ENCODE data around the gene PAX8. TPM values are rescaled to one million over a fixed set of nuclear protein-coding genes. Genes with fewer than 3 reads are reported as not detected.

Gene PAX8
- total RNA-seq, 1 experiment from 2014 or later = 1.5 TPM

DNA sequence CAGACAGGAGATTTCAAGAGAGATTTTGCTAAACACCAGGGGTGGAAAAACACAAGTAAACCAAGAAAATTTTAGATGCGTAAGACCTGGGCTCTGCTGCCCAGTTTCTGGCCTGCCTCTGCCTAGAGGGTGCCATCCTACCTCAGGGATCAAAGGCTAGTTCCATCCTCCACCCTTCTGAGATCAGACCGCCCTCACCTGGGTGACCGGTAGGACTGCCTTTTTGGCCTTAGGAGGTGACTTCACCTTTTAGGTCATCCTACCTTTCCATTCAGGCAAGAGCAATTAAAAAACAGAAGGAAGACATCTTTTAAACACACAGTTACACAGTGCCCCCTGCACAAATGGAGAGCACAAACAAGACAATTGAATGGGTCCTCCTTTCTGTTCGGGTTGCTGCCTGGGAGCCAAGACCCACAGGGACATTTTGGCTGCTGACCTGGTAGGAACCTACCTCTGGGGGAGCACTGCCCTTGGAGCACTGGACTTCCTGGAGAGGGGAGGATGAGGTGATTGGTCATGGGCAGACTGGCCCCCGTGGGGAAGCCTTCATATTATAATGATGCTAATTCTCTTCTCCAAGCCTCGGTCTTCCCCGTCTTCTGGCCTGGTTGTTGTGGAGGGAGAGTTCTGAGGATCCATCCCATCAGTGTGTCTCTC lies 101.9 kb downstream of the PAX8 start:
- Histone ChIP-seq H3K27me3 (ENCODE audit: low read length) (no peaks in the 10 kb centered on the region), H3K9me2 (replicated peaks; ENCODE audit: insufficient read depth, low read length) (no peaks in the 10 kb centered on the region), H4K20me1 (ENCODE audit: insufficient read depth, low read depth, low read length) (peaks cover 13% of the 10 kb centered on the region; the same call in 1 of the 2 replicates), H3K4me2 (ENCODE audit: low read depth, low read length, poor library complexity, severe bottlenecking) (peak overlapping the region; percentile 80), H2AFZ (ENCODE audit: low read length) (no peak overlapping the region), H3K4me1 (ENCODE audit: low read length) (peaks cover 24% of the 10 kb centered on the region), H3K4me3 (ENCODE audit: low read length) (no peak overlapping the region), H3K36me3 (ENCODE audit: insufficient read depth, low read length) (peaks cover 9% of the 10 kb centered on the region; the same call in 1 of the 2 replicates), H3K9me3 (ENCODE audit: low read length) (no peaks in the 10 kb centered on the region), H3K79me2 (ENCODE audit: low read length) (peaks cover 77% of the 10 kb centered on the region), H3K27ac (ENCODE audit: low read length) (peak overlapping the region; percentile 78; the same call in 1 of the 2 replicates), H3K9ac (ENCODE audit: low read length) (peak overlapping the region; percentile 93; the same call in 1 of the 2 replicates)
- no peak for DNase-seq

DNA sequence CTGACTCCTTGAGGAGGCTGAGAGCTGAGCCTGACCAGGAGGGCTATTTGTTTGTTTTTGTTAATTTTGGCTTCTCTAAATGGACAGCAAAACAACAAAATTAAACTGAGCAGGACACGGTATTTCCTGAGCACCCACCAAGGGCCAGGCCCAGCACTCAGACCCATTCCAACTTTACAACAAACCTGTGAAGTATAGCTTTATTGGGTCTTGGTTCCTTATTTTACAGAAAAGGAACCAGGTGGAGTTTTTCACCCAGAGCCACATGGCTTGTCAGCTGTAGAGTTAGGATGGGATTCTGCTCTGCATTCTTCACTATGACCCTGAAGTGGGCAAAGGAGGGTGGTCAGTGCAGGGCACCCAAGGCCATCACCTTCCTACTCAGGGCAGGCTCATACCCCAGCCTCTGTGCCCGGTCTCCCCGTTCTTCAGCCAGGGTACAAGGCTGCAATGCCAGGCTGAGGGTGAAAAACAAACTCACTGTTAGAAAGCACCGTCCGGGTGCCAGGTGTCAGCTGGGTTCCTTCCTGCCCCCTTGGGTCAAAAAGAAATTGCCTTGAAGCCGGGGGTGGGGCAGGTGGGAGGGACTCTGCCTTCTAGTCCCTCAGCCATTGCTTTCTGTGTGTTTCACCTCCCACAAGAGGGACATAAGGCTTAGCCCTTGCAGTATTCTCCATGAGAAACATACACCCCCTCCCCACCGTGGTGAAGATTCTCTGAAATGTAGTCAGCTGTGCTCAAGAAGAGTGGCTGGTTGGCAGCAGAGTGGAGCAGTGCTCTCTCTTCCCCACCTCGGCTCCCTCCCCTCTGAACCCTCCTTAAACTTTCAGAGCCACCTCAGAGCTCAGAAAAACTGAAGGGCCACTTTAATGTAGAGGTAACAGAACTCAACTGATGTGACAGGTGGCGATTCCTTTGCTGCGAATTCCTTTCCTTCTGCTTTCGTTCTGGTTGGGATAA lies 102.7 kb downstream of the PAX8 start:
- Histone ChIP-seq H3K79me2 (ENCODE audit: low read length) (peaks cover 70% of the 10 kb centered on the region), H3K4me2 (ENCODE audit: low read depth, low read length, poor library complexity, severe bottlenecking) (peak overlapping the region; percentile 80), H4K20me1 (ENCODE audit: insufficient read depth, low read depth, low read length) (peaks cover 13% of the 10 kb centered on the region; the same call in 1 of the 2 replicates), H3K27ac (ENCODE audit: low read length) (peak overlapping the region; percentile 78), H3K36me3 (ENCODE audit: insufficient read depth, low read length) (peaks cover 9% of the 10 kb centered on the region; the same call in 1 of the 2 replicates), H3K4me3 (ENCODE audit: low read length) (peak overlapping the region; percentile 92), H3K27me3 (ENCODE audit: low read length) (no peaks in the 10 kb centered on the region), H3K9ac (ENCODE audit: low read length) (peak overlapping the region; percentile 93), H3K9me3 (ENCODE audit: low read length) (no peaks in the 10 kb centered on the region), H3K4me1 (ENCODE audit: low read length) (peaks cover 24% of the 10 kb centered on the region), H2AFZ (ENCODE audit: low read length) (no peak overlapping the region), H3K9me2 (replicated peaks; ENCODE audit: insufficient read depth, low read length) (no peaks in the 10 kb centered on the region)
- DNase-seq = peak; percentile 56

DNA sequence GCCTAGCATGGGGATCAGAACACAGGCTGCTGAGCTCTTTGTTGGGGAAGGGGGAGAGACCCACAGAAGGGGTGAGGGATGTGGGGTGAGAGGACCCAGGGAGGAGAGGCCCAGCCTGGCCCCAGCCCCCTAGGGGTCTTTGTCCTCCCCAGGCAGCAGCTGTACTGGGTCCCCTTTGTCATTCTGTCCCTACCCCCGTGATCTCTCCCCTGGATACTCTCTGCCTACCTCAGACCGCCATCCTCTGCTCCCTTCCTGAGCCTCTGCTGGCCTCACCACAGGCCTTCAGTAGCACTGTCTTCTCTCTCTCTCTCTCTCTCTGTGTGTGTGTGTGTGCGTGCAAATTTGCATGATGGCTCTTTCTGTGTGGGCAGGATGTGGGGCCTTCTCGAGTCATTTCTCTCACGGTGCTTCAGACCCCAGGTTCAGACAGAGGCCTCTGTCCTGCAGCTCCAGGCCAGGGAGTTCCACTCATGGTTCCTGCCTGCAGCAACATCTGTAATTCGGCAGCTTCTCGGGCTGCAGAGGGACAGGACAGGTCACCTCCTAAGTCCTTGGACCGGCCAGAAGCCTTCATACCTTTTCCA lies 103.6 kb downstream of the PAX8 start:
- H3K9me3 ChIP-seq (ENCODE audit: low read length) = no peaks in the 10 kb centered on the region
- H3K9me2 ChIP-seq (replicated peaks; ENCODE audit: insufficient read depth, low read length) = no peaks in the 10 kb centered on the region
- H3K4me3 ChIP-seq (ENCODE audit: low read length) = peak overlapping the region; percentile 92
- H2AFZ ChIP-seq (ENCODE audit: low read length) = no peak overlapping the region
- H3K4me2 ChIP-seq (ENCODE audit: low read depth, low read length, poor library complexity, severe bottlenecking) = peak overlapping the region; percentile 80
- H3K79me2 ChIP-seq (ENCODE audit: low read length) = peaks cover 63% of the 10 kb centered on the region
- H3K4me1 ChIP-seq (ENCODE audit: low read length) = peaks cover 24% of the 10 kb centered on the region
- no peaks in the 10 kb centered on the region for H3K27me3 ChIP-seq (ENCODE audit: low read length)
- peak; percentile 92 for DNase-seq
- H3K9ac ChIP-seq (ENCODE audit: low read length) = peak overlapping the region; percentile 93
- peaks cover 9% of the 10 kb centered on the region; the same call in 1 of the 2 replicates for H3K36me3 ChIP-seq (ENCODE audit: insufficient read depth, low read length)
- H3K27ac ChIP-seq (ENCODE audit: low read length) = peak overlapping the region; percentile 78
- peaks cover 13% of the 10 kb centered on the region; the same call in 1 of the 2 replicates for H4K20me1 ChIP-seq (ENCODE audit: insufficient read depth, low read depth, low read length)

DNA sequence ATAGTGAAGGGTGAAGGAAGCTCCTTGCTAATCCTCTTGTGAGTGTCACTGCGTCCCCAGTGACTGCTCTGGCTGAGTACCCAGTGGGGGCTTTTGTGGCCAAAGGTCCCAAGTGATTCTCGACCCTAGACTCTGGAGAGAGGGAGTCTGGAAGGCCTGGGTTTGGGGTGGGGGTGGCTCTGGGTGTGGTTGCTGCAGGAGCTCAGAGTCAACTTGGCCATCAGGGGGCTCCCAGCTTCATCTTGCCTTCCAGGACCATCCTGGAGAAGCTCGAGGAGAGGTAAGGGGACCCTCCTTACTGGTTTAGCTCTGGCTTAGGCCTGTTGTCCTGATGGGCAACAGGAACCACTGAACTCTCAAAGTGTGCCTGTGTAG lies 104.4 kb downstream of the PAX8 start:
- no peaks in the 10 kb centered on the region for H3K27me3 ChIP-seq (ENCODE audit: low read length)
- peaks cover 9% of the 10 kb centered on the region; the same call in 1 of the 2 replicates for H3K36me3 ChIP-seq (ENCODE audit: insufficient read depth, low read length)
- peak overlapping the region; percentile 80 for H3K4me2 ChIP-seq (ENCODE audit: low read depth, low read length, poor library complexity, severe bottlenecking)
- no peaks in the 10 kb centered on the region for H3K9me2 ChIP-seq (replicated peaks; ENCODE audit: insufficient read depth, low read length)
- H3K4me3 ChIP-seq (ENCODE audit: low read length) = peak overlapping the region; percentile 92
- peaks cover 13% of the 10 kb centered on the region; the same call in 1 of the 2 replicates for H4K20me1 ChIP-seq (ENCODE audit: insufficient read depth, low read depth, low read length)
- peak overlapping the region; percentile 93 for H3K9ac ChIP-seq (ENCODE audit: low read length)
- H3K27ac ChIP-seq (ENCODE audit: low read length) = peak overlapping the region; percentile 78
- H3K79me2 ChIP-seq (ENCODE audit: low read length) = peaks cover 56% of the 10 kb centered on the region
- no peaks in the 10 kb centered on the region for H3K9me3 ChIP-seq (ENCODE audit: low read length)
- DNase-seq = peak; percentile 64
- H3K4me1 ChIP-seq (ENCODE audit: low read length) = peaks cover 24% of the 10 kb centered on the region
- peak overlapping the region; percentile 3; the same call in 1 of the 2 replicates for H2AFZ ChIP-seq (ENCODE audit: low read length)

DNA sequence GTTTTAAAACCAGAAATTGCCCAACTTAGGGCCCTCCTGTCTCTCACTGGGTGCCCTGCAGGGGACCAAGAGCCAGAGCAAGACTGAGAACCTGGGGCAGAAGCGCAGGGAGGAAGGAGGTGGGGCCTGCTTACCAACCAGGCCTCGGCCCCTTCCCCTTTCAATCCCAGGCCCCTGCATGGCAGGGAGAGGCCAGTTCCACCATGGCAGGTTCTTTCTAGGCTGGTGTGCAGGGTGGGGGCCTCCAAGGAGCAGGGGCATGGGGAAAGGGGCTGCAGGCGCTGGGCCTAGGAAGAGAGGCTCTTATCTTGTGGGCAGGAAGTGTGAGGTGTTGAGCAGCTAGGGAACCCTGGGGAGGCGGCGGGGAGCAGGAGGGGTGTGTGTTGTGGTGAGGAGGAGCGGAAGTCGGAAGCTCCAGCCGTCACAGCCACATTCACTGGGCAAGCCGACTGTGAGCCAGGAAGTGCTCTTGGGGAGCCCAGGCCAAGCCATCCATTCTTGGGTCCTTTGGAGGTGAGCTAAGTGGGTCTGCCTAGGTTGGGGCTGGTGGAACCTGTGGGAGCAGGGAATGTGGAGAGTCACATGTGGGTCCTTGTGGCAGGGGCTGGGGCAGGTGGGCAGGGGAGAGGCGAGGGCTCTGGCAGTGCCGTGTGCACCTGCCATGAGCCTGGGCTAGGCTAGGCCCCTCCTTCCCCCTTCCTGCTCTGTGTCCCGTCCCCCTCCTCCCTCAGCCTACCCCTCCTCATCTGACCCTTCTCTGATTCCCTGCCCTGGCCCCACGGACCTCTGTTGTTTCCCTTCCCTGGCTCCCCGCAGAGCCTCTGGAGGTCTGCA lies 105.0 kb downstream of the PAX8 start, which contains the start of gene PSD4:
TSS of gene PSD4 (plus strand) at position 430 of the 834 bp plus-strand sequence. CDS start 8,486 bp downstream, outside the sequence.
- Histone ChIP-seq H3K79me2 (ENCODE audit: low read length) (peaks cover 50% of the 10 kb centered on the region), H3K9ac (ENCODE audit: low read length) (peak within 1 kb of the TSS; percentile 93), H3K4me1 (ENCODE audit: low read length) (peaks cover 24% of the 10 kb centered on the region), H3K27me3 (ENCODE audit: low read length) (no peaks in the 10 kb centered on the region), H3K4me3 (ENCODE audit: low read length) (peak within 1 kb of the TSS; percentile 92), H3K4me2 (ENCODE audit: low read depth, low read length, poor library complexity, severe bottlenecking) (peak within 1 kb of the TSS; percentile 80), H3K27ac (ENCODE audit: low read length) (peak within 1 kb of the TSS; percentile 78), H3K9me3 (ENCODE audit: low read length) (no peaks in the 10 kb centered on the region), H3K9me2 (replicated peaks; ENCODE audit: insufficient read depth, low read length) (no peaks in the 10 kb centered on the region), H3K36me3 (ENCODE audit: insufficient read depth, low read length) (peaks cover 9% of the 10 kb centered on the region; the same call in 1 of the 2 replicates), H2AFZ (ENCODE audit: low read length) (peak within 1 kb of the TSS; percentile 63), H4K20me1 (ENCODE audit: insufficient read depth, low read depth, low read length) (peaks cover 13% of the 10 kb centered on the region; the same call in 1 of the 2 replicates)
- DNase-seq = peak; percentile 94

DNA sequence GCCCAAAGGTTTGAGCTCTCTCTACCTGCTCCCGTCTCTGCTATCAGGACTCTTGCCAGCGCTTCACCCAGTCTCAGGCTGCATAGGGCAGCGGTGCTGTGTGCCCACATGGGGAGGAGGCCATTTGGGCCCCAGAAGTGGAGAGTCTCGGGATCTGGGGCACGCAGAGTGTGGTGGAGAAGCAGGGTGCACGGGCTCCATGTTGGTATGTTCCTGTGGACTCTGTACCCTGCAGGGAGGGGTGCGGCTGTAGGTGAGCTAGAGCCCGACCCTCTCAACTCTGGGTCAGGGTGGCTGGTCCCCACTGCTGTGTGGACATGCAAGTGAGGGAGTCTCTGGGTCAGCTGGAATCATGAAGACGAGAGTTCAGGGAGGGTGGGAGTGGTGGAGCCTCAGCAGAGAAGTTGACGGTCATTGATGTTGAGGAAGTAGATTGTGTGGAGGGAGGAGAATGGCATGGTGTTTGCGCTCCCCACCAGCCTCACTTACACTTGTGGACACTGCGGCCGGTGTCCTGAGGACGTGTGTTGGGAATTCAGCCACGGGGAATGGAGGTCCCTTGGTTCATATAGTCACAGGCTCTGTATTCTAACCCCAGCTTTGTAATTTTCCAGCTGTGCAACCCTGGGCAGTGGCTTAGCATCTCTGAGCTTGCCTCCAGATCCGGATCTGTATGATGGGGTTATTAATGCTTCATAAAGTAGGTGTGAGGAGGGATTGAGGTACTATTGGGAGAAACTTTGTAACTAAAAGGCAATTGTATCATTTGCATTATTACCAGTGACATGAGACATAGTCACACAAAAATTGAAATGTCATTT lies 105.8 kb downstream of the PAX8 start:
- peak overlapping the region; percentile 92 for H3K4me3 ChIP-seq (ENCODE audit: low read length)
- no peaks in the 10 kb centered on the region for H3K27me3 ChIP-seq (ENCODE audit: low read length)
- H2AFZ ChIP-seq (ENCODE audit: low read length) = peak overlapping the region; percentile 63
- peaks cover 41% of the 10 kb centered on the region for H3K79me2 ChIP-seq (ENCODE audit: low read length)
- H3K36me3 ChIP-seq (ENCODE audit: insufficient read depth, low read length) = peaks cover 9% of the 10 kb centered on the region; the same call in 1 of the 2 replicates
- peak overlapping the region; percentile 78 for H3K27ac ChIP-seq (ENCODE audit: low read length)
- no peaks in the 10 kb centered on the region for H3K9me2 ChIP-seq (replicated peaks; ENCODE audit: insufficient read depth, low read length)
- H3K9me3 ChIP-seq (ENCODE audit: low read length) = no peaks in the 10 kb centered on the region
- H3K4me1 ChIP-seq (ENCODE audit: low read length) = peaks cover 24% of the 10 kb centered on the region
- H4K20me1 ChIP-seq (ENCODE audit: insufficient read depth, low read depth, low read length) = peaks cover 13% of the 10 kb centered on the region; the same call in 1 of the 2 replicates
- DNase-seq = no peak
- peak overlapping the region; percentile 93 for H3K9ac ChIP-seq (ENCODE audit: low read length)
- peak overlapping the region; percentile 80 for H3K4me2 ChIP-seq (ENCODE audit: low read depth, low read length, poor library complexity, severe bottlenecking)
